GM12872 (cell line): ENCODE measurements around the gene SLC12A7.
A peak's percentile ranks its signal among the peaks of the same experiment; 100 is the strongest.

Experiments used
- TF ChIP-seq, protein P1 (sequence below): IDR thresholded peaks from 3 replicates; pipeline ENCODE4 v1.5.1; 2011; ENCODE audit warnings: low read depth, mild to moderate bottlenecking, low read length, moderate library complexity; ENCODE audit not compliant: insufficient read depth

The SLC12A7 gene

DNA sequence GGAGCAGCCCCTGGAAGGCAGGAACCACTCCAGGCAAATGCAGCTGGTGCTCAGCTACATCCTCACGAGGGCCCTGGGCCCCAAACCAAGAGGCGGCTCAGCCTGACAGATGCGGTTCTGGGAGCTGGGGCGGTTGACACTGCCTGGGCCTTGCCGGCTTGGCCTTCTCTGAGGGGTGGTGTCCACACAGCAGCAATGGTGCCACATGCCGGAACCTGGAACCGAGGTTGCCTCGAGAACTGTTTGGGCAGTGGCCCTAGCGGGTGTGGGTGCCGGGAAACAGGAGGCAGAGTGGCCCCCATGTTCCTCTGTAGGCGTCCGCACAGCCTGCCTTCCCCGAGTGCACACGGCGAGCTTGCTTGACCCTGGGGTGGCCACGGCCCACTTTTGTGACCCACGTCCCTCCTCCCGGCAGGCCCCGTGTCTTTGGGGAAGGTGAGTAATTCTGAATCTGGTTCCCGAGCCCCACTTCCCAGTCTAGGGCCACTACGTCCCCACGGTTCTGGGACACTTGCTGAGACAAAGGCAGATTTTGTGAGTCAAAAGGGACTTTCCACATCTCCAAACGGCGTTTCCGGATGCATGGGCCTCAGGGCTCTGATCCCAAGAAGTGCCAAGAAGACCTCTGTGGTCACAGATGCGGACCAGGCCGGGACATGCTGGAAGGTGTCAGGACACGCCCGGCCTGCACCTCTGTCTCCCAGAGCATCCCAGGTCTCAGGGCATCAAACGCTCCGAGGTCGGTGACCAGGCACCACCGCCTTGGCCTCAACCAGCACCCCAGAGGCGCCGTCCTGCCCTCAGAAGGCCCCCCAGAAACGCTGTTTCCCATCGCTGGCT lies 27.7 kb upstream of the SLC12A7 start:
- TF ChIP-seq, protein P1, sequence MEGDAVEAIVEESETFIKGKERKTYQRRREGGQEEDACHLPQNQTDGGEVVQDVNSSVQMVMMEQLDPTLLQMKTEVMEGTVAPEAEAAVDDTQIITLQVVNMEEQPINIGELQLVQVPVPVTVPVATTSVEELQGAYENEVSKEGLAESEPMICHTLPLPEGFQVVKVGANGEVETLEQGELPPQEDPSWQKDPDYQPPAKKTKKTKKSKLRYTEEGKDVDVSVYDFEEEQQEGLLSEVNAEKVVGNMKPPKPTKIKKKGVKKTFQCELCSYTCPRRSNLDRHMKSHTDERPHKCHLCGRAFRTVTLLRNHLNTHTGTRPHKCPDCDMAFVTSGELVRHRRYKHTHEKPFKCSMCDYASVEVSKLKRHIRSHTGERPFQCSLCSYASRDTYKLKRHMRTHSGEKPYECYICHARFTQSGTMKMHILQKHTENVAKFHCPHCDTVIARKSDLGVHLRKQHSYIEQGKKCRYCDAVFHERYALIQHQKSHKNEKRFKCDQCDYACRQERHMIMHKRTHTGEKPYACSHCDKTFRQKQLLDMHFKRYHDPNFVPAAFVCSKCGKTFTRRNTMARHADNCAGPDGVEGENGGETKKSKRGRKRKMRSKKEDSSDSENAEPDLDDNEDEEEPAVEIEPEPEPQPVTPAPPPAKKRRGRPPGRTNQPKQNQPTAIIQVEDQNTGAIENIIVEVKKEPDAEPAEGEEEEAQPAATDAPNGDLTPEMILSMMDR, result no peak

DNA sequence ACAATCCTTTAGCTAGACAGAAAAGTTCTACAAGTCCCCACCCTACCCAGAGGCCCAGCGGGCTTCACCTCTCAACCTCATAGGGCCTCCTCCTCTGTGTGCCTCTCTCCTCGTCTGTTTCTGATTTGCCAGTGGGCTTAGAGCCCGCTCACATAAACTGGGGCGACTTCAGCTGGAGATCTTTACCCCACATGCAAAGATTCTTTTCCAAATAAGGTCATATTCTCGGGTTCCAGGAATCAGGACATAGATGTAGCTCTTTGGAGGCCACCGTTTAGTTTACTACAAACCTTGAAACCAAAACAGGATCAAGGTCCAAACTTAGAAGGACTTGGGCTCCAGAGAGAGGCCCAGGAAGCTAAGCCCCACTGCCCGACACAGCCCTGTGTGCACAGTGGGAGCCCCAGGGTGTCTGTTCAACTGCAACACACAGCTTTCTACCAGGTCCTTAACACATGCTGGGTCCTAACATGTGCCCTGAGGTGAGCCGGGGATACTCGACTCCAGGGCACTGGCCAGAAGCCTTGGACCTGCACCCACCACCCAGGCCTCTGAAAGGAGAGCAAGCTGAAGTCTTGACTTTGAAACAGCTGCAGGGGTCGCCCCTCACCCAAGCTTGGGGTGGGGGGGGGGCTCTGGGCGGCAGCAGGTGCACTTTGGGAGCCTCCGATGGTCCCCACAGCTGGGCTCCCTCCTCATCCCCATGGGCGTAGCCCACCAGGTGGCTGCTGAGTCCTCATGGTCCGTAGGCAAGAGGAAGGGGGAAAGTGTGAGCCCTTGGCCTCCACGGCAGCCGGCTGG lies 26.8 kb upstream of the SLC12A7 start:
- TF ChIP-seq, protein P1, result no peak

DNA sequence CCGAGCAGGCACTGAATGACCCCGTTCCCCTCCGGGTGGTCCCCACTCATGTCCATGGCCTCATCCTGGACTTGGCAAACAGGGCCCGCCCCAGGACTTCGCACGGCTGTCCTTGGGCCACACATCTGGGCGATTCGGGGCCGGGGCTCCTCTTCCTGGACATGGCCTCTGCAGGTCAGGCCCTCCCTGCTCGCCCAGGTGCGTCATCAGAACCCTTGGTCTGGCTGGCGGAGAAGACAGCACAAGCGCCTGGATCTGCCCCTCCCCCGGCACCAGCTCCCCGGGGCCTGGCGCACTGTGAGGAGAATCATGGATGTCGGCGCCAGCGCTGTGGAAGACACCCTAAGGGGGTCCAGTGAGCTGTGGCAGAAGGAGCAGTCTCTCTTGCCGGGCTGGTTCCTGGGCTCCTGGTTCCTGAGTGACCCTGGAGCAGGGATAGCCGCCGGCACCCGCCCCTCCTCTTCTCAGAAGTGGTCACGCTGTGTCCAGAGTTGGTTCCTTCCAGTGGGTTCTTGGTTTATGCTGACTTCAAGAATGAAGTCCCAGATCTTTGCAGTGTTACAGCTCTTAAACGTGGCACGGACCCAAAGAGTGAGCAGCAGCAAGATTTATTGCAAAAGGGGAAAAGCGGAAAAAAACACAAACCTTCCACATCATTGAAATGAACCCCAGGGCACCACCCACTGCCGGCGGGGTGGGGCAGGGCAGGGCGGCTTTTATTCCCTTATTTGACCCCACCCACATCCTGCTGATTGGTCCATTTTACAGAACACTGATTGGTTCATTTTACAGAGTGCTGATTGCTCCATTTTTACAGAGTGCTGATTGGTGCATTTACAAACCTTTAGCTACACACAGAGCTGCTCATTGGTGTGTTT lies 25.9 kb upstream of the SLC12A7 start:
- TF ChIP-seq, protein P1, result no peak

DNA sequence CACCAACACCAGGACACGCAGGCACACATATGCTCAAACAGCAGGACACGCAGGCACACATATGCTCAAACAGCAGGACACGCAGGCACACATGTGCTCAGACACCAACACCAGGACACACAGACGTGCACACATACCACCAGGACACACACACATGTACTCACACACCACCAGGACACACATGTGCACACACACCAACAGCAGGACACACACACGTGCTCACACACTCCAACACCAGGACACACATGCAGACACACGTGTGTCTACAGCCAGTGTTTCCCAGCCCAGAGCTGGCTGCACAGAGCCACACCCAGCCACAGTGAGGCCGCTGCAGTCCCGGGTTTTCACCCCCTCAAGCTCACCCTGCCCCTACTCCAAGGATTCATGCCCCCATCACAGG lies 25.0 kb upstream of the SLC12A7 start:
- TF ChIP-seq, protein P1, result no peak

DNA sequence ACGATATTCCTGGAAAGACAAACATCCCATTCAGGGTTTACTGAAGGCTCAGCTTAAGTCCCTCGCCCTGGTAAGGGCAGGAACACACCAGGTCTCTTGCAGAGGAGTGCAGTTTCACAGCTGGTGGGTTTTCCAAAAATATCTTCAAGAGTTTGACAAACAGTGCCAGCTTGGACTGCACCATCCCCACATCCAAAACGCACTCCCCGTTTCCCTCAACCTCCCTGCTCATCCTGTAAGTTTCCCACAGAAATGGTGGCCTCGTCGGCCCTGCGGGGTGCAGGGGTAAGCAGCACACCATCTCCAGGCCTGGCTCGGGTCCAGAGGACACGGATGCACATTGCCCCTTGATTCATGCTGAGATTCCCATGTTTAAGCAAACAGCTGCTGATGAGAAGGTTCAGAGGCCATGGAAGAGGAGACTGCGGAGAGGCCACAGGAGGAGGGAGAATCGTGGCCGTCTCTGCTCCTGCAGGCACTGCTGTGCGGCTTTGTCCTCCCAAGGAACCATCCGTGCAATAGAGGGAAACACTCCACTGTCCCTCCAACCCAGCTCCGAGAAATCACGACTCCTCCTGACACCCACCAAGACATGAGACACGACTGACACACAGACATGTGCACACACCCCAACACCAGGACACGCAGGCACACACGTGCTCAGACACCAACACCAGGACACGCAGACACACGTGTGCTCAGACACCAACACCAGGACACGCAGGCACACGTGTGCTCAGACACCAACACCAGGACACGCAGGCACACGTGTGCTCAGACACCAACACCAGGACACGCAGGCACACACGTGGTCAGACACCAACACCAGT lies 24.0 kb upstream of the SLC12A7 start:
- TF ChIP-seq, protein P1, result no peak

DNA sequence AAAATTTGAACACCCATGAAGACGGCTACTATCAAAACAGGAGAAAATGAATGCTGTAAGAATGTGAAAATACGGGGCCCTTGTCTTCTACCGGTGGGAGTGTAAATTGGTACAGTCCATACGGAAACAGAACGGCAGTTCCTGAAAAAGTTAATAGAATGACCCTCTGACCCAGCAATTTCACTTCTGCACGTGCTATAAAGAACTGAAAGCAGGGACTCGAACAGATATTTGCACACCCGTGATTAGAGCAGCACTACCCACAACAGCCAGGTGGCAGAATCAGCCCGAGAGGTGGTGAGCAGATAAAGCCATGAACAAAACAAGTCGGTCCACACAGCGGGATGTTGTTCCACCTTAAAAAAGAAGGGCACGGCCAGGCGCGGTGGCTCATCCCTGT lies 22.6 kb upstream of the SLC12A7 start:
- TF ChIP-seq, protein P1, result peak; percentile 56; the same call in 2 of the 3 replicates
